ENCODE results near the gene SLX9. TPM values are rescaled to one million over a fixed set of nuclear protein-coding genes. Genes with fewer than 3 reads are reported as not detected.

Gene SLX9
- total RNA-seq, 1 experiment from 2014 or later, result 74.3 TPM

GRCh38 chr21:44974676-44975075, 34.8 kb downstream of the SLX9 start:
- H3K9me3 ChIP-seq (ENCODE audit: control insufficient read depth, low read depth, low read length), result no peaks in the 10 kb centered on the region
- no peak overlapping the region for H3K23ac ChIP-seq (ENCODE audit: insufficient read length, low read depth, low read length)
- H3K4me3 Mint-ChIP-seq, result no peak overlapping the region
- no peak overlapping the region for H3K27ac ChIP-seq (ENCODE audit: insufficient read length, low read depth, low read length)
- no peak overlapping the region for H3K18ac ChIP-seq (ENCODE audit: insufficient read length, low read depth, low read length)
- H3K23me2 ChIP-seq (ENCODE audit: insufficient read length, low read depth, low read length, poor library complexity, severe bottlenecking), result peaks cover 3% of the 10 kb centered on the region
- peaks cover 14 to 19% of the 10 kb centered on the region in 2 experiments for H3K4me1 Mint-ChIP-seq
- no peak overlapping the region for H3T11ph ChIP-seq (ENCODE audit: low read length)
- no peak for TF ChIP-seq CTCF (conservative IDR thresholded peaks at IDR 0.05)
- no CpG with 5 or more reads among the region's 17 CpGs for WGBS (ENCODE audit: extremely low coverage, insufficient read length, low lambda C conversion rate)
- H2BK12ac ChIP-seq (ENCODE audit: insufficient read length, low read depth, low read length), result no peak overlapping the region
- H2AFZ ChIP-seq (ENCODE audit: low read length), result no peak overlapping the region
- H3K27me3 Mint-ChIP-seq (ENCODE audit: low read depth), result no peaks in the 10 kb centered on the region
- H3K9ac ChIP-seq (ENCODE audit: extremely low read depth, insufficient read length, low read length), result no peak overlapping the region
- H3K36me3 Mint-ChIP-seq (ENCODE audit: insufficient read depth in 1 of 3, low read depth in 3 of 3), result peaks cover 6 to 41% (median 24%) of the 10 kb centered on the region in 3 experiments
- no peak overlapping the region for H4K91ac ChIP-seq (ENCODE audit: insufficient read length, low read depth, low read length)
- no peak overlapping the region; the same call in 1 of the 2 replicates for H3K14ac ChIP-seq (ENCODE audit: insufficient read depth, low read length)
- H3K27ac Mint-ChIP-seq, result peak overlapping the region in 1 of 3 experiments; percentile 44; a peak in 1 of 7 replicates
- H2AK5ac ChIP-seq (ENCODE audit: insufficient read length, low read length), result no peak overlapping the region
- H2BK5ac ChIP-seq (ENCODE audit: insufficient read length, low read length), result no peak overlapping the region
- H4K5ac ChIP-seq (ENCODE audit: insufficient read length, low read depth, low read length), result no peak overlapping the region
- no peak overlapping the region for H2BK120ac ChIP-seq (ENCODE audit: low read depth, low read length, poor library complexity, severe bottlenecking)
- no peak overlapping the region for H3K4me2 ChIP-seq (ENCODE audit: insufficient read depth, insufficient read length, low read length)
- no peaks in the 10 kb centered on the region for H3K9me3 Mint-ChIP-seq
- no peaks in the 10 kb centered on the region for H3K27me3 ChIP-seq (ENCODE audit: insufficient read depth, low read length)
- DNase-seq, result no peak
- no peak overlapping the region for H2BK15ac ChIP-seq (ENCODE audit: low read depth, low read length)
- H4K20me1 ChIP-seq (ENCODE audit: control insufficient read depth, insufficient read depth, insufficient read length), result peaks cover 2% of the 10 kb centered on the region
- H3K4me1 ChIP-seq (ENCODE audit: insufficient read depth, low read length), result no peaks in the 10 kb centered on the region
- H4K8ac ChIP-seq (replicated peaks; ENCODE audit: insufficient read length, low read depth, low read length), result no peak overlapping the region
- H3K79me2 ChIP-seq (ENCODE audit: insufficient read depth, low read length), result no peaks in the 10 kb centered on the region
- H3K56ac ChIP-seq (ENCODE audit: insufficient read length, low read depth, low read length), result no peak overlapping the region
- no peaks in the 10 kb centered on the region for H3K79me1 ChIP-seq (ENCODE audit: insufficient read depth, low read depth, low read length, poor library complexity, severe bottlenecking)
- no peak overlapping the region for H2BK20ac ChIP-seq (ENCODE audit: low read depth, low read length, poor library complexity, severe bottlenecking)
- H3K4ac ChIP-seq (ENCODE audit: low read depth, low read length), result no peak overlapping the region
